Measurements from ENCODE around the gene IL17F.
A peak's percentile ranks its signal among the peaks of the same experiment; 100 is the strongest.

Gene IL17F

DNA sequence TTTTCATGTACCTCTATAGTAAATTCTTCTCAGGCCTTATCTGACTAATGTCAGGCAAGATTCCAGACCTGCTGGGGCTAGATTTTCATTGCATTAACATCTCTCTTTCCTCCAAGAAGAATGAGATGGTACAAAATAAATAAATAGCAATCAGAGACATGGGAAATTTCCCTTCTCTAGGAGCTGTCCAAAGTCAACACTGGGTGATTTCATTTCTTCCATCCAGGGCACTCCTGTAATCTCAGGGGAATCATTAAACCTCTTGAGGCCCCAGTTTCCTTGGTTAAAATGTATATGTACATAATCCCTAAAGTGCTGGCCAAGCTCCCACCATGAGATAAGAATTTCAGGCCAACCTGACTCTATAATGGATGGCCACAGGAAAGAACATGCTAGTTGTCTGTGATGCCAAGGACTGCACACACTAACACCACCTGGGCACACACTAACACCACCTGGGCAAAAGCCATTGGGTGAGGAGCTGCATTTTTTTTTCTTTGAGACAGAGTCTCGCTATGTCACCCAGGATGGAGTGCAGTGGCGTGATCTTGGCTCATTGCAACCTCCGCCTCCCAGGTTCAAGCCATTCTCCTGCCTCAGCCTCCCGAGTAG is 912 bp downstream of the IL17F start:
- TF ChIP-seq, protein P1, sequence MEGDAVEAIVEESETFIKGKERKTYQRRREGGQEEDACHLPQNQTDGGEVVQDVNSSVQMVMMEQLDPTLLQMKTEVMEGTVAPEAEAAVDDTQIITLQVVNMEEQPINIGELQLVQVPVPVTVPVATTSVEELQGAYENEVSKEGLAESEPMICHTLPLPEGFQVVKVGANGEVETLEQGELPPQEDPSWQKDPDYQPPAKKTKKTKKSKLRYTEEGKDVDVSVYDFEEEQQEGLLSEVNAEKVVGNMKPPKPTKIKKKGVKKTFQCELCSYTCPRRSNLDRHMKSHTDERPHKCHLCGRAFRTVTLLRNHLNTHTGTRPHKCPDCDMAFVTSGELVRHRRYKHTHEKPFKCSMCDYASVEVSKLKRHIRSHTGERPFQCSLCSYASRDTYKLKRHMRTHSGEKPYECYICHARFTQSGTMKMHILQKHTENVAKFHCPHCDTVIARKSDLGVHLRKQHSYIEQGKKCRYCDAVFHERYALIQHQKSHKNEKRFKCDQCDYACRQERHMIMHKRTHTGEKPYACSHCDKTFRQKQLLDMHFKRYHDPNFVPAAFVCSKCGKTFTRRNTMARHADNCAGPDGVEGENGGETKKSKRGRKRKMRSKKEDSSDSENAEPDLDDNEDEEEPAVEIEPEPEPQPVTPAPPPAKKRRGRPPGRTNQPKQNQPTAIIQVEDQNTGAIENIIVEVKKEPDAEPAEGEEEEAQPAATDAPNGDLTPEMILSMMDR (conservative IDR thresholded peaks at IDR 0.05) = no peak
- no peak overlapping the region for H3K27ac ChIP-seq

DNA sequence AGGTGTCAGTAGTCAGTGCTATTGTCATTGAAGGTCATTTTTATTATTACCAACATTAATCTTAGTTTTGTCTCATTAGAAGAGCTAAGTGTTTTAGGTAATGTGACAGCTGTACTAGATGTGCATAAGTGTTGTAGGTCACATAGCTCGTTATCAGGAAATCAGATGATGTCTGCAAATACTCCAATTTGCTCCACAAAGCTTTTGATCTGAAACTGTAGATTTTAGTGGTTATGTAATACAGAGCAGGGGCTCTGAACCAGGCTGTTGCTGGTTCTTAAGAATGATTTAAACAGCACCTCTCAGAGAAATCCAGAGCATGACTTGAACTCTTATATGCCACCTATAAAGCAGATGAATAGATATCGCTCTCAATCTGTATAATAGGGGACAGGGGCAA is 2.5 kb downstream of the IL17F start:
- TF ChIP-seq, protein P1 (conservative IDR thresholded peaks at IDR 0.05) = no peak
- no peak overlapping the region for H3K27ac ChIP-seq

- TF ChIP-seq, protein P1 (conservative IDR thresholded peaks at IDR 0.05) = peak; percentile 74
- H3K27ac ChIP-seq = no peak overlapping the region
These were observed 10.1 kb downstream of the IL17F start for GRCh38 chr6:52233975-52234823.

DNA sequence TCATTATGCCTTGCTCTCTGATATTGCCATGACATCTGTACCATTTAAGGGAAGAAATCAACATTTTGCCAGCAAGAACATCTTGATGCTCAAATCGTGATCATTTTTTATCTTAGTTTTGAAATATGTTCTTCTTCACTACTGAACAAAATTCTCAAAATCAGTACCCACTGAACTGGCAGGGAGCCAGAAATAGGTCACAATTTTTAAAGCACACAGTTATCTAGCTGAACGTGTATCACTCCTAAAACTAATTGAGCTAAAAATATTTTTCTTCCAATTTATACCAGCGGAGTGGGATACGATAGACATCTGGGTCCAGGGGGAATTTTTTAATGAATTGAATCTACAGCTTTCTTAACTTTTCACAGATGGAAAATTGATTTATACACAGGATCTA is 11.3 kb downstream of the IL17F start:
- H3K27ac ChIP-seq = no peak overlapping the region
- TF ChIP-seq, protein P1 (conservative IDR thresholded peaks at IDR 0.05) = no peak

DNA sequence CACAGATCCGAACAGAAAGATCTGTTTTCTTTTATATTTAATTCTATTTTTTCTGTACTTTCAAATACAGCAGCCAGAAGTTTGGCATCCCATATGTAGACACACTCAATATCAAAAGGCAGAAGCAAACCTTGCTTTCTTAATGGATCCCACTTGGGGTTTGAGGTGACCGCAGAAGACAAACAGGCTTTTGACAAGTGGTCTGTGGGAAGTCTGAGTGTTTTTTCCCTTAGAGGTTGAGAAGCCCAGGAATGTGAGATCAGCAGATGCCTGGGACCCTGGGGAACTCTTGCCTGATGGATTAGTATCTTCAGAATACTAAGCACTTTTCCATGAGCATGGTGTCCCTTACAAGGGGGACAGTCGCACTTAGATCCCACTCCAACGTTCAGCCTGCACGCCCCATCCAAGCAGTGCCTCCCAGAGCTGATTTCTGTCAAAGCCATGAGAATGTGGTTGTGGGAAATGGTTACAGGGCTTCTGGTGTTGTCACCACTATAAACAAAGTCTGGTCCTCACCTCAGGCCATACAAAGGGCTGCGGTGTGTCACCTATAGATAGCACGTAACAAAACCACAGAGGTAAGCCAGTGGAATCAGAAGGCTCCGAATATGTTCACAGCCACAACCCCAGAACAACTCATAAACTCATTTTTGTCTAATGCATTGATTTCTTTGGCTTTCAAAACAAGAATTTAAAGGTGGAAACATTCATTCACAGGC is 12.7 kb downstream of the IL17F start:
- H3K27ac ChIP-seq = no peak overlapping the region
- TF ChIP-seq, protein P1 (conservative IDR thresholded peaks at IDR 0.05) = no peak

GRCh38 chr6:52230685-52231084 is 13.6 kb downstream of the IL17F start:
- no peak overlapping the region for H3K27ac ChIP-seq
- TF ChIP-seq, protein P1 (conservative IDR thresholded peaks at IDR 0.05) = no peak

DNA sequence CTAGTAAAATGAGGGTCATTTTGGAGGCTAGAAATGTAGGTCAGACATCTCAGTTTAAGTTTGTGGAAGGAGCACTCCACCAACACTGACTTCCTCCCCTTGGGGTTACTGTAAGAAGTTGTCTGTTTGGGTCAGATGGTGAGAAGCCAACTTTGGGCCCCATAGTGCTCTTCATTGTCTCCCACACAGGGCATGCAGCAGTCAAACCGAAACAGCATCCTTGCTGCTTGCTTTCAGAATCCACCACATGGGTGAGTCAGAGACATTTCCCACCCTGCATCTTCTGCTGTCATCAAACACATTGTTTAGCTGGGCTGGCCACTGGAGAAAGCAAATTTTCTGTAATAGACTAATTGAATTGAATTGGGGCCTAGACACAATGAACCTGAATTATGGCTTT is 16.8 kb downstream of the IL17F start:
- H3K27ac ChIP-seq = no peak overlapping the region
- TF ChIP-seq, protein P1 (conservative IDR thresholded peaks at IDR 0.05) = no peak

All from VCaP (cell line).